Skeletal muscle satellite cell (primary cell): ENCODE data around the gene KLHL21. TPM values are rescaled to one million over a fixed set of nuclear protein-coding genes. Genes with fewer than 3 reads are reported as not detected.
A peak's percentile ranks its signal among the peaks of the same experiment; 100 is the strongest.
"Not testable (repeated sequence)": the region's sequence is repeated elsewhere in the genome, so short reads cannot be mapped to it uniquely, and the experiment has no call there.

Source experiments
- H3K27me3 ChIP-seq: 2 replicates; pipeline ENCODE4 v1.7.0; 2013; ENCODE audit warnings: low read length; ENCODE audit not compliant: control insufficient read depth, insufficient read depth
- H3K36me3 ChIP-seq: 2 replicates; pipeline ENCODE4 v1.7.0; 2013; ENCODE audit warnings: mild to moderate bottlenecking, control low read depth, low read length; ENCODE audit not compliant: insufficient read depth
- H3K4me1 ChIP-seq: 2 replicates; pipeline ENCODE4 v1.7.0; 2013; ENCODE audit warnings: low read length; ENCODE audit not compliant: control insufficient read depth, insufficient read depth
- H3K4me2 ChIP-seq: 2 replicates; pipeline ENCODE4 v1.7.0; 2013; ENCODE audit warnings: mild to moderate bottlenecking, low read length
- H3K4me3 ChIP-seq: 2 replicates; pipeline ENCODE4 v1.7.0; 2013; ENCODE audit warnings: low read length
- H3K9ac ChIP-seq: 2 replicates; pipeline ENCODE4 v1.7.0; 2013; ENCODE audit warnings: mild to moderate bottlenecking, low read depth, low read length, moderate library complexity
- H3K9me3 ChIP-seq: replicated peaks from 2 replicates; pipeline ENCODE4 v1.7.0; 2013; ENCODE audit warnings: mild to moderate bottlenecking, control low read depth, low read length
- total RNA-seq: library from RNA; depleted of rRNA; stranded (reverse); fragments of >200 nt; gene quantifications from 2 replicates; pipeline ENCODE4 v1.2.3, GENCODE V29; 2012; rRNA removed

The KLHL21 gene, protein sequence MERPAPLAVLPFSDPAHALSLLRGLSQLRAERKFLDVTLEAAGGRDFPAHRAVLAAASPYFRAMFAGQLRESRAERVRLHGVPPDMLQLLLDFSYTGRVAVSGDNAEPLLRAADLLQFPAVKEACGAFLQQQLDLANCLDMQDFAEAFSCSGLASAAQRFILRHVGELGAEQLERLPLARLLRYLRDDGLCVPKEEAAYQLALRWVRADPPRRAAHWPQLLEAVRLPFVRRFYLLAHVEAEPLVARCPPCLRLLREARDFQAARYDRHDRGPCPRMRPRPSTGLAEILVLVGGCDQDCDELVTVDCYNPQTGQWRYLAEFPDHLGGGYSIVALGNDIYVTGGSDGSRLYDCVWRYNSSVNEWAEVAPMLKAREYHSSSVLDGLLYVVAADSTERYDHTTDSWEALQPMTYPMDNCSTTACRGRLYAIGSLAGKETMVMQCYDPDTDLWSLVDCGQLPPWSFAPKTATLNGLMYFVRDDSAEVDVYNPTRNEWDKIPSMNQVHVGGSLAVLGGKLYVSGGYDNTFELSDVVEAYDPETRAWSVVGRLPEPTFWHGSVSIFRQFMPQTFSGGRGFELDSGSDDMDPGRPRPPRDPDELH
- 75.4 and 83.1 TPM in 2 replicates for total RNA-seq

DNA sequence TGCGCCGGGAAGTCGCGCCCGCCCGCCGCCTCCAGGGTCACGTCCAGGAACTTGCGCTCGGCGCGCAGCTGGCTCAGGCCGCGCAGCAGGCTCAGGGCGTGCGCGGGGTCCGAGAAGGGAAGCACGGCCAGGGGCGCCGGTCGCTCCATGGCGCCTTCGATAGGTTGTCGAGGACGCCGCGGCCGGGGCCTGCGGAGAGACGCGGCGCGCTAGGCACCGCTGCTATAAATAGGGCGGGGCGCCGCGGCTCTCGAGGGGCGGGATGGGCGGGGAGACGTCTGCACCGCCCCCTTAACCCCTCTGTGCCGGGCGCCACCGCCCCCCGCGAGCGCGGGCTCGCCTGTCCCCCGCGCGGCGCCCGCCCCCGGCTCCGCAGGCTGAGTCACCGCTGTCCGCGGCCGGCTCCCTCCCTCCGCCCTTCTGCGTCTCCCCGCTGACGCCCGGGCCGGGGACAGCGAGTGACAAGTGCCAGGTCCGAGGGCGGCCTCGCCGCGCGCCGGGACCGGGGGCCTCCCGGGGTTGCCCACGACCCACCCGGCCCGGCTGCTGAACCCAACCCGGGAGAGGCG, at the start of gene KLHL21:
TSS of gene KLHL21 (minus strand) at position 201 of the 569 bp plus-strand sequence. CDS start at position 149, 52 bp downstream.
- Histone ChIP-seq H3K36me3 (peaks cover 16% of the 10 kb centered on the region), H3K9ac (peak within 1 kb of the TSS; percentile 87), H3K4me3 (peak within 1 kb of the TSS; percentile 80), H3K4me1 (peaks cover 41% of the 10 kb centered on the region), H3K9me3 (no peaks in the 10 kb centered on the region), H3K4me2 (peak within 1 kb of the TSS; percentile 95), H3K27me3 (no peaks in the 10 kb centered on the region)

DNA sequence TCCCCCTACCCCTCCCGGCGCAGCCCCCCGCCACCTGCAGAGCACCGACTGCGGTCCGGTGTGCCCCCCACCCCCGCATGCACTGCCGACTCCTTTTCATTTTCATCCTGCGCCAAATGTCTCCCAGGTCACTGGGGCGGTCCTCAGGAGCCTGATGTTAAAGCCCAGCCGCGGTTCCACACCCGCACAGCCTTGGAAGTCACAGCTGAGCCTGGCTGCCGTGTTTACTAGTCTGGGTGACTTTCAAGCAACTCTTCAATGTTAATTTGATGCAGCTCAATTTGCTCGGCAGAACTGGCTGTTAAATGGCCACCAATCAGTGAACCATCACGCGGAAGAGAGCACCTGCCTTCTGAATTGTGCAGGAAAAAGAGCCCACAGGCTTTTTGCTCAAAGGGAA, 49.2 kb upstream of the KLHL21 start:
- Histone ChIP-seq H3K4me3 (no peak overlapping the region), H3K4me1 (no peaks in the 10 kb centered on the region), H3K9me3 (no peaks in the 10 kb centered on the region), H3K9ac (no peak overlapping the region), H3K27me3 (no peaks in the 10 kb centered on the region), H3K36me3 (peaks cover 37% of the 10 kb centered on the region), H3K4me2 (no peak overlapping the region)

DNA sequence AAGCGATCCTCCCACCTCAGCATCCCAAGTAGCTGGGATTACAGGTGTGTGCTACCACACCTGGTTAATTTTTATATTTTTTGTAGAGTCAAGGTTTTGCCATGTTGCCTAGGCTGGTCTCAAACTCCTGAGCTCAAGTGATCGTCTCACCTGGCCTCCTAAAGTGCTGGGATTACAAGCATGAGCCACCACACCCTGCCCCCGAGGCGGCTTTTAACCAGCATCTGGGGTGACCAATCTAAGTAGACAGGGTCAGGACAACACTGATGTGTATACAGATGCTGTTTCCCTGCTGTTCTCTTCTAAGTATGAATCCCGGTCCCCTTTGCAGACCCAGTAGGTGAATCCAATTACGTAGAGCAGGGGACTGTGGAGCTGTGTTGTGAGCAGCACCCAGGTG, 45.9 kb upstream of the KLHL21 start:
- H3K27me3 ChIP-seq = no peaks in the 10 kb centered on the region
- H3K4me2 ChIP-seq = no peak overlapping the region
- H3K36me3 ChIP-seq = peaks cover 46% of the 10 kb centered on the region
- H3K4me1 ChIP-seq = no peaks in the 10 kb centered on the region
- no peak overlapping the region for H3K4me3 ChIP-seq
- H3K9me3 ChIP-seq = no peaks in the 10 kb centered on the region
- H3K9ac ChIP-seq = no peak overlapping the region

DNA sequence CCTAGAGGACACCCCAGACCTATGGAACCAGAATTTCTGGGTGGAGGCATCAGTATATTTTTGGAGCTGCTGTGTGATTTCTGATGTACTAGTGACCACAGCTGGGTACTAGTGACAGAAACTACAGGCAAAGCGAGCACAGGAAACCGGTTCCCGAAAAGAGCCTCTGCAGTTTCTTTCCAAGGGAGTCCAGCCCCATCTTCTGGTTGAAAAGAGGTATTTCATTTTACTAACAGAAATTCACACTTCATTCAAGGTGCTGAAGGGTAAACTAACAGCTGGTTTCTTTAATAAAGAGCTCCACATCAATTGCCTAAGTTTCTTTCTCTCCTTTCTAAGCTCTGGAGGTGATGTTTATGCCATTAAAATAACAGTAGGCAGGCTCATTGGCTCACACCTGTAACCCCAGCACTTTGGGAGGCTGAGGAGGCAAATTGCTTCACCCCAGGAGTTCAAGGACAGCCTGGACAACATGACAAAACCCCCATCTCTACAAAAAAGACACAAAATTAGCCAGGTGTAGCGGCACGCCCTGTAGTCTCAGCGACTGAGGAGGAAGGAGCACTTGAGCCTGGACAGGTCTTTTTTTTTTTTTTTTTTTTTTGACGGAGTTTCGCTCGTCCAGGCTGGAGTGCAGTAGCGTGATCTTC, 44.0 kb upstream of the KLHL21 start:
- no peaks in the 10 kb centered on the region for H3K4me1 ChIP-seq
- H3K36me3 ChIP-seq = peaks cover 36% of the 10 kb centered on the region
- no peaks in the 10 kb centered on the region for H3K27me3 ChIP-seq

DNA sequence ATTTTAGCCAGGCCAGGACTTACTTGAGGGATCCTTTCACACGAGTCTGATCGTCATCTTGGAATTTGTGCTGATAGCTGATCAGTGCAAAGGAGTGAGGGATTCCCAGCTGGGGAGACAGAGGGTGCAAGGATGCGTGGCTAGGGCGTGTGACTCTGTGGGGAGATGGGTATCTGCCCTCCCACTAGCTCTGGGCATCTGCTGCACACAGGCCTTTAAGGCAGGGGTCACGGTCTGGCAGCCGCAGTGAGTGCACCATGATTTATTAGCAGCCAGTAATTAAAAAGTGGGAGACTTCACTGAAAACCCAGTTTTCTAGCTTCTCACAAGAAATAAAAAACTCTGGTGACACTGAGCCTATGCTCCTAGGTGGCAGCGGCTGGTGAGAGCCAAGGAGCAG, 42.3 kb upstream of the KLHL21 start:
- Histone ChIP-seq H3K9ac (no peak overlapping the region), H3K27me3 (no peaks in the 10 kb centered on the region), H3K4me2 (no peak overlapping the region), H3K36me3 (peaks cover 37% of the 10 kb centered on the region), H3K4me1 (no peaks in the 10 kb centered on the region), H3K4me3 (no peak overlapping the region), H3K9me3 (no peaks in the 10 kb centered on the region)

More for the DNA sequence above, 44.0 kb upstream of the KLHL21 start:
- Histone ChIP-seq H3K9me3 (no peaks in the 10 kb centered on the region), H3K4me2 (no peak overlapping the region), H3K4me3 (no peak overlapping the region), H3K9ac (no peak overlapping the region)

DNA sequence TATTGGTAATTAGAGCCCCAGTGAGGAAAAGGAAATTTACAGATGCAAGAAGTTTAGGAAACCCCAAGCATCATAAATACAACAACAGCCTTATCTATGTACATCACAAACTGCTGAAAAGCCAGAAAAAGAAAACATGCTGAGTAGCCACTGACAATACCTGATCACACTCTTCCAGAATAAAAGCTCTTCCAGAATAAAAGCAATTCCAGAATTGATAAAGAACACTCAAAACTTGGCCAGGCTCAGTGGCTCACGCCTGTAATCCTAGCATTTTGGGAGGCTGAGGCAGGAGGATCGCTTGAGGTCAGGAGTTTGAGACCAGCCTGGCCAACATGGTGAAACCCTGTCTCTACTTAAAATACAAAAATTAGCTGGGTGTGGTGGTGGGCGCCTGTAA, 38.2 kb upstream of the KLHL21 start:
- H3K36me3 ChIP-seq = peaks cover 57% of the 10 kb centered on the region
- H3K4me1 ChIP-seq = peaks cover 21% of the 10 kb centered on the region
- H3K4me3 ChIP-seq, H3K9me3 ChIP-seq, H3K27me3 ChIP-seq, H3K9ac ChIP-seq, H3K4me2 ChIP-seq: not testable (repeated sequence)

DNA sequence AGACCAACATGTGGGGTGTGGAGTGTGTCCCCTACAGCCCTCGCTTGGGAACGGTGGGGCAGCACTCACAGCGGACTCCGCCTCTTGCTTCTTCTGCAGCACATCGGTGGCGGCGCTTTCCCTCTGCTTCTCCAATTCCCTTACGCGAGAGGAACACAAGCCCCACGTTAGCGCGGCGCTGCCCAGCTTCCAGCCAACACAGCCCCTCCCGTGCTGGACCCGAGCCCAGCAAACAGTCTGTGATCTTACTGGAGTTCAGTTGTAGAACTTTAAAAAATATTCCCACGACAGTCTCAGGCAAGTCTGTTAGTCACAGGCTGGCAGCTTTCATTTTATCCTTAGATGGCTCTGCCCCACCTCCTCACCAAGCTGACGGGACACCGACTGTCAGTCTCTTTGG, 35.6 kb upstream of the KLHL21 start:
- Histone ChIP-seq H3K4me2 (peak overlapping the region; percentile 42), H3K4me3 (no peak overlapping the region), H3K36me3 (peaks cover 68% of the 10 kb centered on the region), H3K9me3 (no peaks in the 10 kb centered on the region), H3K9ac (peak overlapping the region; percentile 47), H3K27me3 (no peaks in the 10 kb centered on the region), H3K4me1 (peaks cover 21% of the 10 kb centered on the region)

DNA sequence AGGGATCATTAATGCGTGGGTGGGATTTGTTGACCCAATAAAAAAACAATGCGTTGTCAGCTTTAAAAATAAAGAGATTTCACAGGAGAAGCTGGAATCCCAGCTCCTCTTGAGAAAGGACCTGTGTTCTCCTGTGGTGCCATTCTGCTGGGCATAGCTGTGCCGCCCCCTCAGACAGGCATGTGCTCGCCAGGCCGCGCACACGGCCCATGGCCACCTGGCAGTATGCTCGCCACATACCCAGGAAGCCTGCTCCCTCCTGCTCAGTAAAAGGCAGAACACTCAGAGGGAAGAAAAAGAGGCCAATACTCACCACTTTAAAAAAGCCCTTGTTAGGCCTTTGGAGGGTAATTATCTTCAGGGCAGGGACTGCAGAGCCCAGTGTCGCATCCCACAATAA, 35.1 kb upstream of the KLHL21 start:
- Histone ChIP-seq H3K4me3 (no peak overlapping the region), H3K4me2 (peak overlapping the region; percentile 42), H3K36me3 (peaks cover 70% of the 10 kb centered on the region), H3K27me3 (no peaks in the 10 kb centered on the region), H3K4me1 (peaks cover 21% of the 10 kb centered on the region), H3K9ac (peak overlapping the region; percentile 47), H3K9me3 (no peaks in the 10 kb centered on the region)

DNA sequence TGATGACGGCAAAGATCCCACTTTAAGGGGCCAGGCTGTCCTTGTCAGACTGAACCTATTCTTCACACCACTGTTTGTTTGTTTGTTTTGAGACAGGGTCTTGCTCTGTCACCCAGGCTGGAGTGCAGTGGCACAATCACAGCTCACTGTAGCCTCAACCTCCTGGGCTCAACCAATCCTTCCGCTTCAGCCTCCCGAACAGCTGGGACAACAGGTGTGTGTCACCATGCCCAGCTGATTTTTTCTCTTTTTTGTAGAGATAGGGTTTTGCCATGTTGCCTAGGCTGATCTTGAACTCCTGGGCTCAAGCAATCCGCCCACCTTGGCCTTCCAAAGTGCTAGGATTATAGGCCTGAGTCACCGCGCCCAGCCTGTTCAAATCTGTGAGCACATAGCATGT, 34.1 kb upstream of the KLHL21 start:
- Histone ChIP-seq H3K36me3 (peaks cover 74% of the 10 kb centered on the region), H3K4me1 (peaks cover 21% of the 10 kb centered on the region)
- not testable (repeated sequence) for H3K4me2 ChIP-seq, H3K27me3 ChIP-seq, H3K4me3 ChIP-seq, H3K9ac ChIP-seq, H3K9me3 ChIP-seq

DNA sequence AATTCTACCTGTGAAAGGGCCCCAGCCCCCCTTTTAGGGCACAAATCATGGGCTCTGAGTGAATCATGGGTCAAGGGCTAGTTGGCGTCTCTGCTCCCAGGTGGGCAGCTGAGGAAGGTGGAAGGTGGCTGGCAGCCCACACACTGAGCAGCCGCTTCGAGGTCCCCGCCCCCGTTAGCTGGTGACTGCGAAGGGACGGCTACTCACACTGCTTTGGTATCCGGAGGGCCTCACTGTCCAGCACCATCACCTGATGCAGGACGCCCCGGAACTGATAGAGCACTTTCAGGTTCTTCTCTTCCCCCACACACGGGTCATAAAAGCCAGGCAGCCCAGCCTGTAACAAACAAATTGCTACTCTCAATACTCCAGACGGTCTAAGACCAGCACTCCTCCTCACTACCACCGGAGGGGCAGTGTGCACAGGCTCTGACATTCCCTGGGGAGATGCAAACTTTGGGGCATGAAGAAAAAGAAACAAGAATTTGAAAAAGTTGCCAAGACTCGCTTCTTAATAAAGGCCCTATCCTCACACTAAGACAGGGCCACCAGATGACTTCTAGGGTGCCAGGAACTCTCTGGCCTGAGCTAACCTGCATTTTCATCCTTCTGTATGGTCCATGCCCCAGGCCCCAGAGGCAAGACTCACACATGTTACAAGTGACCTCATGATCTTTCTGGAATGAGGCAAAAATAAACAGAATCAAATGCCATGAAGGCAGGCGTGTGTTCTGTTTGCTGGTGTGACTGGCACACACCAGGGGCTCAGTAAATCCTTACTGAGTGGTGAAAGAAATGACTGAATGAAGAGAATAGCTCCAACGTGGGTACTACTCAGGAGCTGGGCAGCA, 33.5 kb upstream of the KLHL21 start:
- peaks cover 70% of the 10 kb centered on the region for H3K36me3 ChIP-seq
- no peak overlapping the region for H3K9ac ChIP-seq
- H3K9me3 ChIP-seq = no peaks in the 10 kb centered on the region
- H3K4me3 ChIP-seq = no peak overlapping the region
- H3K27me3 ChIP-seq = no peaks in the 10 kb centered on the region
- H3K4me1 ChIP-seq = peaks cover 21% of the 10 kb centered on the region
- H3K4me2 ChIP-seq = no peak overlapping the region
